ENCODE measurements around the gene SDC3.
"Not testable (repeated sequence)": the region's sequence is repeated elsewhere in the genome, so short reads cannot be mapped to it uniquely, and the experiment has no call there.

SDC3 gene, protein sequence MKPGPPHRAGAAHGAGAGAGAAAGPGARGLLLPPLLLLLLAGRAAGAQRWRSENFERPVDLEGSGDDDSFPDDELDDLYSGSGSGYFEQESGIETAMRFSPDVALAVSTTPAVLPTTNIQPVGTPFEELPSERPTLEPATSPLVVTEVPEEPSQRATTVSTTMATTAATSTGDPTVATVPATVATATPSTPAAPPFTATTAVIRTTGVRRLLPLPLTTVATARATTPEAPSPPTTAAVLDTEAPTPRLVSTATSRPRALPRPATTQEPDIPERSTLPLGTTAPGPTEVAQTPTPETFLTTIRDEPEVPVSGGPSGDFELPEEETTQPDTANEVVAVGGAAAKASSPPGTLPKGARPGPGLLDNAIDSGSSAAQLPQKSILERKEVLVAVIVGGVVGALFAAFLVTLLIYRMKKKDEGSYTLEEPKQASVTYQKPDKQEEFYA

DNA sequence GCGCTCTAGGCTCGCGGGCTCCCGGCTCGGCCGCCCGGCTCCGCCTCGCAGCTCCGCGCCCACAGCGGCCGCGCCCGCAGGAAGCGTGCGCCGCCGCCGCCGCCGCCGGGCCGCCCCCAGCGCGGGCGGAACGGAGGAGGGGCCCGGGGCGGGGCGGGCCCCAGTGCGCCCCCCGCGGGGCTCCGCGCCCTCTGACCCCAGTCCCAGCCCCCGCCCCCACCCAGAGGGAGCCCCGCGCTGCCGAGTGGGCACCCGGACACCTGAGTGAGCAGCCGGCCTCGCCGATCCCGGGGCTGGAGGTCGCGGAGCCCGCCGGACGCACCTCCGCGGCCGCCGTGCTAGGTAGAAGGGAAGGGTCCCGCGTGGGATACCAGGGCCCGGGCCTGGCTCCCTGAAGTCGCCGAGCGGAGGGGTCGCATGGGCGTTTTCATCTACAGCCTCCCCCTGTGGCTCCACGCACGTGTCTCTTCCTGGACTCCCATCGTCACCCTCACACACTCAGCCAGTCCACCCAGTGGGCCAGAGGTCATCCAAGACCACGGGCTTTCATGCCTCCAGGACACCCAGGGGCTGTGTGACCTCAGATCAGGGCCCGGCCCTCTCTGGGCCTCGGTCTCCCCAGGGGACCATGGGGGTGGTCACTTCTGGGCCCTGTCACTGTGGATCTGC, at the start of gene SDC3:
SDC3 (minus strand) TSS at position 63 of the 669 bp plus-strand sequence. CDS start 172 bp downstream, outside the sequence.
- DNase-seq = peak; percentile 69

DNA sequence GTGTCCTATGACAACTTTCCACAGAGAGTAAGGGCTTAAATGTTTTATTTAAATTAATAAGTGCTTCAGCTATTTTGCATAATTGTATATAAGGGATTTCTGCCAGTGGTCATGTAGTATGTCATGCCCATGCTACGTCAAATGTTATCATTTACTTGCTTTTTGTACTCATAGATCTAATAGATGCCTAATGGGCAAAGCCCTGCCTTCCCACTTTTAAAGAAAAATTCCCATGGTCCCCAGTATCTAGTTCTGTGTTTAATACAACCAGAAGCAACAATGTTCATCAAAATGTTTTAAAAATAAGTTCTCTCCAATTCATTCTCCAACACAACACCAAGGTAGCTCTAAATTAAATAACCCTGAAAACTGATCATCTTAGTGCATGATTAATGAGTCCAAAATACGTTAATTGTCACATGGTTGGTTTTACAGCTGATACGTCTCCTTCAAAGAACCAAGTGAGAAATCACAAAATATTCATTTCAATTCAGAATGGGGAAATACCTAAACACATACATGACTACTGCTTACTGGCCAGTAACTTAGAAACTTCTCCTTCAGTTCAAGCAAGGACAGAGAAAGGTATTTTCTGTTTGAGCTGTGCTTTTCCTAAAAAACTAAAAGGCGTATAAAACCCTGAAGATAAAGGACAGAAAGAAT, 49.1 kb upstream of the SDC3 start:
- DNase-seq = no peak

DNA sequence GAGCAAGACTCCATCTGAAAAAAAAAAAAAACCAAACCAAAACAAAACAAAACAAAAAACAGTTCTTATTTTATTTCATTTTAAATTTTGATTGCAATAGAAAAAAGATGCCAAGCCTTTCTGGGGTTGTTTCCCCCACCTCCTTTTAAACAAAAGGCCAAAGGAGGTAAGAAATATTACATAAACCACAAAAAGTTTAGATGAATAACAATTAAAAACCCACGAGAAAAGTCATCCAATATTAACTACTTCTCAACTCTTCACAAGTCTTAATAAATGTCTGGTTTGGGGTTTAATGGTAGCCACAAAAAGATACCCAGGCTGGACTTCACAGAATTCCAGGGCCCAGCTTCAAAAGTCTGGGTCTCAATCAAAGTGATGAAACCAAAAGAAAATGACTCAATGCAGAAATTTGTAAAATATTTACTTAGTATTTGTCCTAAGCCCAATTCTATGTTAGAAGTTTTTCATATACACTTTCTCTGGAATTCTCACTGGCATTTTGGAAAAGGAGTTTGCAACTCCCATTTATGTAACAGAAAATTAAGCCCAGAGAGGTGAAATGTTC, 47.0 kb upstream of the SDC3 start:
- DNase-seq = no peak

DNA sequence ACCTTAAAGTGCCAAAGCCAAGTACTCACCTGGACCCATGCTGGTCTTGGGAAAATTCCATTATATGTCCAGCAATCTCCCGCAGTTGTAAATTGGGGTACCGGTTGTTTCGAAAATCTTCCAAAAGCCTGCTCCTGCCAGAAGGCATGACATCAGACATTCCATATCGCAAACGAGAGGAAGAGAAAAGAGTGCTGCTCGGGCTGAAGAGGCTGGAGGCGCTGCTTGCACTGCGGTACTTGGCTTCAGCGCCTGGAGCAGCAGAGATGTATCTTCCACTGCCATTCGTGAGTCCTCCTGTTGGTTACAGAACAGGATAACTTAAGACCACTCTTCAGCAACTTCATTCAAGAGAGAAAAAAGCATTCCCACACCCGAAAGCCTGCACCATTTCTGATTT, 45.1 kb upstream of the SDC3 start:
- no peak for DNase-seq

DNA sequence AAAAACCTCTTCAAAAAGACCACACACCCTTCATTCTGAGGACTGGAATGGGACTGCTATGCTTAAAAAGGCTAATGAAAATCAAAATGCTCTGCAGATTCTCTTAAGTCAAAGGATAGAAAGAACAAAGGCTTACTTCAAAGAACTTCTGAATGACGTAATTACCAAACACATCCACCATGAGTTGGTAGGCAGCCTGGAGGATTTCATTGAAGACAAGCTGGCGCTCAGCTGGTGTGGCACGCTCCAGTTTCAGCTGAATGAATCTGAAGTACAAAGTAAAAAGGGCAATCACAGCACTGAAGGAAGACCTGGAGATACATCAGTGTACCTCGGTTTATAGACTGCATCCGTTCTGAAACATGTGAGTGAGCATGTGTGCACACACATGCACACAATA, 43.5 kb upstream of the SDC3 start:
- no peak for DNase-seq

DNA sequence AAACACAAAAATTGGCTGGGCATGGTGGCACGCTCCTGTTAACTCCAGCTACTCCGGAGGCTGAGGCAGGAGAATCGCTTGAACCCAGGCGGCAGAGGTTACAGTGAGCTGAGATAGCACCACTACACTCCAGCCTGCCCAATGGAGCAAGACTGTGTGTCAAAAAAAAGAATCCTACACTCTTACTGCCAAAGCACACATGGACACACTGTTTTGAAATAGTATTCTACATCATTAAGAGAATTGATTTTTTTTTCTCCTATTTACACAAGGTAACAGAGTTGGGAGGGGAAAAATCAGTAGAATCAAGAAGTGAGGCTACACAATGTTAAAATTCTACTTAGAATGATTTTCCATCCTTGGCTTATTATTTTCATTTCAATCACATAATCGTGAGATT, 42.1 kb upstream of the SDC3 start:
- DNase-seq = no peak

DNA sequence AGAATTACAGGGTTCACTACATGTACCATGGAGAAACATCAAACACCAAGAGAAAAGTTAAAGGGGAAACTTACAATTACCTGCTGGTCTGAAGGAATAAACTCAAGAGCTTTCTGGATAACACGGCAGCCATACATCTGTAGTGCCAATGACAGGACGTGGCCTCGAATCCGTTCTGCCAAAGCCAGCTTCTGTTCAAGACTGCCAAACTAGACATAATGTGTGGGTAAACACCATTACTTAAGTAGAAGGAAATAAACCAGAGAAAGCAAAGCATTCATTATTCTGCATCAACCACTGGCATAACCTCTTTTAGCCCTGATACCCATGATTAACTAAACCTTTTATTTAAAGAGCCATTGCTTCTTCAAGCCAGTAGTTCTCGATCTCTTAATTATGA, 41.5 kb upstream of the SDC3 start:
- no peak for DNase-seq

DNA sequence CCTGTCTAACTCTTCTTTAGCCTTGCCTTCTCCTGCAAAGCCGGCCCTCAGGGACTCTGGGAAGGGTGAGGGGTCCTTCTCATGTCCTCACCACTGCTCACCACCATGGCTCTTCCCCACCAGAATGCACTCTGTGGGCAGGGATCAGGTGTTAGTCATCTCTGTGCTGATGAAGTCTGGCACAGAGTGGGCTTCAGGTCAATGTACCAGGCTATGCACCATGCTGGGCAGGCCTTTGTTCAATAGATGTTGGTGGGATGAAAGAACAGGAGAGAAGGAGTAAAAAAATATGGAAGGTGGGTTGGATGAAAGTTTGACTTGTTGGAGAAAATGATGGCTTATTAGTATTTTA, 40.9 kb upstream of the SDC3 start:
- DNase-seq = not testable (repeated sequence)

DNA sequence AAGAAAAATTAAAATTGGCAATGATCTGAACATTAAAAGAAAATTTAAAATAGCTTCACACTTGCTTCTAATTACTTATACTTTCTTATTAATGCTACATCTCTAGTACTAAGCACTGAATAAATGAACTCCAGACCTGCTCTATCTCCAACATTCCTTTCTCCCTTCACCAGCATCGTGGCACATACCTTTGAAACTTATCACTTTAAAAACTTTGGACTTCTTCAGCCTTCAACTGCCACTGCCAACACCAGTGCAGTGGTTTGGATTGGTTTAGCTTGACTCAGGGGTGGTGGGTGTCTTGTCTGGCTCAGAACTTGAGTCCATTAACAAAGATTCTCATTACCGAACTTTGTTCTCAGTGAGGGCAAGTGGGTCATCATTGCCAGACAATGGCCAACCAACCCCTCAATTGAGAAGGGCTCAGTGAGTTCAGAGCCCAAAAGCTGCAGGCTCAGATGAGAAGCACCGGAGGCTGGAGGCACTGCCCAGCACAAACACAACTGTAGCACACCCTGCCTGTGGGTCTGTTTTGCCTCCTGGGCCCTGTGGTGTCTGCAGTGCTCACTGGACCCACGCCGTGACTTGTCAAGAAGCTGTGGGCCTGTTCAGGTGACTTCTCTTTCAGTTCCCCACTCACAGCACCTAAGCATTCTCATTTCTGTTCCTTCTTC, 40.4 kb upstream of the SDC3 start:
- DNase-seq = not testable (repeated sequence)

DNA sequence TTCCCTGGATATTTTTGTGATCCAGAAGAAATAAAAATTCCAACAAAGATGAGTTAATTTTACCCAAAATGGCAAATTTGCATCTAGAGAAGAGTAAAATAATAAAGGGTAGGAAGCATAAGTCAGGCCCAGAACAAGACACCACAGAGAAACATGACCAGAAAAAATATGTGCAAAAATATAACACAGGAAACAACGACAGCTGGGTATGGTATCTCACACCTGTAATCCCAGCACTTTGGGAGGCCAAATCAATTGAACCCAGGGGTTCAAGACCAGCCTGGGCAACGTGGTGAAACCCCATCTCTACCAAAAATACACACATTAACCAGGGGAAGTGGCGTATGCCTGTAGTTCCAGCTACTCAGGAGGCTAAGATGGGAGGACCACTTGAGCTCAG, 39.7 kb upstream of the SDC3 start:
- no peak for DNase-seq

DNA sequence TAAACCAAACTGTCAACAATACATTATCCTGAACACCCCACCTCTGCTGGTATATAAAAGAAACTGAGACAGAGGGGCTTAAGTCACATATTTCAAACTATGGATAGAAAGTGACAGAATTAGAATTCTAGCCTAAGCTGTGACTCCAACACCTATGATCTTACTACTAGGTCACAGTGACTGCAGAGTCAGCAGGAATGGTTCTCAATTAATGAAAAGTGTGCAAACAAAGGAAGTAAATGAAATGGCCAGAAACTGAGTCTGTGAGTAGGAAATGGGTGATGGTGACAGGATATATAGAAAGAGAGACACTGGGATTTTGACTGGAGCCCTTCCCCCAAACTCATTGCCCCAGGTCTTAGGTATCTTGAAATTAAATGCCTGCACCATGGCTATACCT, 38.7 kb upstream of the SDC3 start:
- no peak for DNase-seq

DNA sequence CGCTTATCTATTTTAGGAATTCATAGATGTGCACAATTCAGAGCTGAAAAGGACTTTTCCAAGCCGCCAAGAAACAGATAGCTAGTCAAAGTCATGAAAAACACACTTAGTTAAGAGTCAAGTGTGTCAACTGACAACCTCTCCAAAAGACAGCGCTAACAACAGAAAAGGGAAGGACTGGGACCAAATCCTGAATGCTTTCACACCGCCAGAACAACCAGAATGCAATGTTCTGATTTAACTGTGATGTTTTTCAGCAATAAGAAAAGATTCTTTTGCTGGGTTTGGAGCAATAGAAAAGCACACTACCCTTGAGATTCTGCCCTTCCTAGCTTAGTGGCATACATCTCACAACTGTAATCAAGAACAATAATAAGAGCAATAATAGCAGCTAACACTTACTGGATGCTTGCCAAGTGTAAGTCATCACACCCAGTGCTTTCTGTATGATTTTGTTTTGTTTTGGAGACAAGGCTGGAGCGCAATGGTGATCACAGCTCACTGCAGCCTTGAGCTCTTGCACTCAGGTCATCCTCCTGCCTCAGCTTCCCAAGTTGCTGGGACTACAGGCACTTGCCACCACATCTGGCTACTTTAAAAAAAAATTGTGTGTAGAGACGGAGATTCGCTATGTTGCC, 33.9 kb upstream of the SDC3 start:
- no peak for DNase-seq

DNA sequence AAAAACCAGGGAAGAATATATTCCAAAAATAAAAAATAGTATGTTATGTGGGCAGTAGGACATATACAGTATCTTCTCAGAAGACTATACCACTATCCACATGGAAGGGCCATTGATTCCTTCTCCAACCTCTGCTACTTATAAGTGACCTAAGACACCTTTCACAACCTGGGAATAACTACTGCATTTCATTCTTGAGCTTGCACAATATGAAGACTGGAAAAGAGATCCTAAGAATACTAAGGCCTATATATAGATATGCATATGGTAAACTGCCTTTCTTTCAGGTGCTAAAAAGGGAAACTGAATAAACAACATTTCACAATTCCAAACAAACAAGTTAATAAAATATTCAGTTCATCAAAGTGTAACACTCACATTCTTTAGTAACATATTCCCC, 32.0 kb upstream of the SDC3 start:
- no peak for DNase-seq

DNA sequence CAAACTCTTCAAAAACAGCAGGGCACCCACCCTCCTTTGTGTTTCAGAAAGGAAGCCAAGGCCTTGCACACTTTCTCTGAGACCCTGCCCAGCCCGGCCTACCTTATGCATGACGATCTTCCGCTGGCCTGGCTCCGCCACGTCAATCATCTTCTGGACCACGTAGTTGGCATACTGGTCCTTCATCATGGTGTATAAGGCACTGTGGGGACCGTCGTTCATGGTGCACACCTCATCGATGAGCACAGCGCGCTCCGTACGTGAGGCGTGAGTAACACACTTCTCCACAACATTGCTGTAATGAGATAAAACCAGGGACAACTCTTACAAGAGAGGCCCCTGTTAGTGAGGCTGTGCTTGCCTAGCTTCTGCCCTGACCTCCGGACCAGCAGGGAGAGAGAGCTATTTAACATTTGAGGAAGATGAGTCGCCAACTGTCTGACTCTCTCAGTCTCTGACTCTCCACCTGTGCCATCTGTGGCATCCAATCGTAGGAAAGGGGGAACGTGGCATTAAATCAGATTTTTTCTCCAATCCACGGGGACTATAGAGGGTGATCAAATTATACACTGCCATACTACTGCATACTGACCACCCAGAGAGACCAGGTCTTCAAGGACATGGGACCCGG, 28.1 kb upstream of the SDC3 start:
- no peak for DNase-seq

DNA sequence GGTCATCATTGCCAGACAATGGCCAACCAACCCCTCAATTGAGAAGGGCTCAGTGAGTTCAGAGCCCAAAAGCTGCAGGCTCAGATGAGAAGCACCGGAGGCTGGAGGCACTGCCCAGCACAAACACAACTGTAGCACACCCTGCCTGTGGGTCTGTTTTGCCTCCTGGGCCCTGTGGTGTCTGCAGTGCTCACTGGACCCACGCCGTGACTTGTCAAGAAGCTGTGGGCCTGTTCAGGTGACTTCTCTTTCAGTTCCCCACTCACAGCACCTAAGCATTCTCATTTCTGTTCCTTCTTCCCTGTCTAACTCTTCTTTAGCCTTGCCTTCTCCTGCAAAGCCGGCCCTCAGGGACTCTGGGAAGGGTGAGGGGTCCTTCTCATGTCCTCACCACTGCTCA, 27.2 kb upstream of the SDC3 start:
- DNase-seq = not testable (repeated sequence)

DNA sequence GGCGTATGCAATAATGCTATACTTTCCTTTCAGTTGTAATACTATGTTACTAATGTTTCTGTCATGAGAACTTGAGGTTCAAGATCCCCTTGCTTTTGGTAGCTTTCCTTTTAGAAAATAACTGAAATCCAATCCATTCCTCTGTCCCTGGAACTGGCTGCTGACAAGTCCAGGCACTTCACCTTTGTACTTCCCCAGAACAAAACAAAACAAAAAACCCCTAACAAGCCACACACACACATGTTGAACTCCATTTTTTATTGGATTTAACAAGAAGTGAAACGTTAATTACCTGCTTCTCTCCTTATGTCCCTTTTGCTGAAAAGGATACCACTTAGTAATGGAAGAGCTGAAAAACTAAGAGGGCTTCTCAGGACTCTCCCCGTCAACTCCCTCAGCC, 26.1 kb upstream of the SDC3 start:
- no peak for DNase-seq

DNA sequence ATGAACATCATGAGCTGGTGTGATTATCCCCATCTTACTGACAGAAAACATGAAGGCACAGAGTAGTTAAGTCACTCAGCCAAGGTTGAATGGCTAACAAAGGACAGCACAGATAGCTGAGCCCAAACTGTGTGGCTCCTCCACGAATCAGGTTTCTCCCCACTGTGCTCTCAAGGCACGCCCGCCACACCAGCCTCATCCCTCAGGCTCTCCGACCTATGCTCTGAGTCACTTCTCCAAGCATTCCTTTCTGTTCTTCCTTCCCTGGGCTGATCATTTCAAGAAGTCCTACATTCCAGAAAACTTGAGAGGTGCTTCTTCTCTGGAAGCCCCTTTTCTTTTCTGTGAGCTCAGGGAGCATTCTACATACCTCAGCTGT, 25.3 kb upstream of the SDC3 start:
- DNase-seq = no peak

DNA sequence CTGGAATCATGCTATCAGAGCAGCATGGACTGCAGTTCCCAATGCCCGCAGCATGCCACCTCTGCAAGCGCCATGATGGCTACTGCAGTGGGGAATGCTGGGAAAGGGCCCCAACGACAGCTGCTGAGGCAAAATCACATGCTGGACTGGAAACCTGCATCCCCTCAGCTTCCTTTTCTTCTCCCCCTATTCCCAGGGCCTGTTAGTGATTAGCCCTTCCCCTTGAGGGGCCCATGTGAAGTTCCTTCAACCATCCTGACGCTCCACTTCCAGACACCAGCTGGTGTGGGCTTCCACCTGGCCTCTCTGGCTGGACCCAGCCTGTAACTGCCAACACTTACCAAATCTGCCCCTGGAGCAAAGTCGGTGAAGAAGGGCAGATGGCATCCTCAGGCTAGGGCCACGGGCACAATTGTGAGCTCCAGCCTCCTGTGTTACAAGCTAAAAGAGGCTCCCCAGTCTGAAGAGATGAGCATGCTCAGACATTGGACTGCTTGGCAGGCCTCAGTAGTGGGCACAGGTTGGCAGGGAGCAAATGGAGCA, 22.1 kb upstream of the SDC3 start:
- peak; percentile 34 for DNase-seq

DNA sequence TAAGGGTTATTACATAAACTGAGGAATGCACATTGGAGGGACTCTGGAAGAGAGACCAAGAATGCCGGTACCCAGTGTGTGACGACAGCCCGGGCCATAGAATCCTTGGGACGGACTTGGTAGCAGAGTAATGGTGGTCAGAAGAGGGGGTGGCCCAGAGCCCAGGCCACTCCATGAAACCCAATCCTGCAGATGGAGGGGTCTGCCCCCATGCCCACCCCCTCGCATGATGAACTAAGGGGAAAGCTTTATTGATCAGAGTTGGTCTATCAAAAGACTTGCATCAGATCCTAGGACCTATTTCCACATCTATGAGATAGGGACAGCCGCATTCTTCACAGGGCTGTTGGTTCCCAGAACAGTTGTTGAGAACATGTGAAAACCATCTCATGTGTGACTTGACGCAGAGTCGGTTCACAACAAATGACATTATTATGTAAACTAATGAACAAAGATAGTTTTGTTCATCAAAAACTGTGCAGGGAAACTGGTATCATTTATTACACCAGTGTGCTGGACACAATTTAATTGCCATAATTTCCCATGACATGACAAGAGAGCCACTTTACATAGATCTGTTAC, 21.5 kb upstream of the SDC3 start:
- no peak for DNase-seq

DNA sequence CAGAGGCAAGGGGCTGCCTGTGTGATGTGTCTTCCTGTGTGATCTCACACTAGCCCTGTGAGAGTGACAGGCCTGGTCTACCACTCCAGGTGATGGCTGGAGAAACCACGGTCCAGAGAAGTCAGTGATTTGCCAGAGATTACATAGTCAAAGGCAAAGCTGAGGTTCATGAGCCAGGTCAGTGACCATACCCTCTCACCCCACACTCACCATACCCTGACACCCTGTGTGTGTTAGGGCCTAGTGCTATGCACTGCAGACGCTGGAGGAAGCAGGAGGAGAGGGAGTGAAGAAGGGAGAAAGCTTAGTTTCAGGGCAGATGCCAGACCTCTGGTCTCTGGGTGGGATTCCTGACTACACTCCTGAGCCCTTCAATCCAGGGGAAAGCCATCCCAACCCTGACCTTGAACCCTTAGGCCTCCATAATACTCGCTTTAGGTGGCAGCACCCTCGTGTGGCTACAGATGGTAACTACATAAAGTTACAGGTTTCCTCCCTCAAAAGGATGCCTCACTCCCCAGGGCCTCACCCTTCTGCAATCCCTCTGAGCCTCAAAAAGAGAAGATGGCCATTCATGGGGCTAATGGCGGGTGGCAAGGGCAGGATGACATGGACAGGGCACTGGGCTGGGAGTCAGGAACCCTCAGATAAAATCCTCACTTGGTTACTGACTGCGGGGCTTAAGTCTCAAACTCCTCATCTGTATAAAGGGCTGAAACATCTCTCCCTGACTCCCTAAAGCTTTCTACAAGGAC, 20.8 kb upstream of the SDC3 start:
- peak; percentile 71 for DNase-seq

DNA sequence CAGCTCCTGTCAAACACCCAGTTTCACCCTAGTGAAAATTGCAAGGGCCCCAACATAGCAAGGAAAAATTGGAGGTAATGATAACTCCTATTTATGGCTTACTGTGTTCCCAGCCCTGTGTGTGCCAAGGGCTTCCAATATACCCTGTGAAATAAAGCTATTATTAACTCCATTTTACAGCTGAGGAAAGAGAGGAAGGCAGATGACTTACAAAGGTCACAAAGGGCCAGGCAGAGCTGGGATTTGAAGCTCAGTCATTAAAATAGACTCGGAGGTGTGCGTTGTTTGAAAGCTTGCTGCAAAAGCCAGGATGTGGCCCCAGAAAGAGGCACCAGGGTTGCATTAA, 20.2 kb upstream of the SDC3 start:
- DNase-seq = no peak
